Effector CD8-positive, alpha-beta T cell (primary cell): ENCODE data around the gene NT5C2.

Experiments
- DNase-seq: peaks from one replicate; lab custom pipeline; 2025; lab: John Stamatoyannopoulos, UW

Gene NT5C2

GRCh38 chr10:103060575-103060974 lies 132.5 kb downstream of the NT5C2 start:
- DNase-seq = no peak

DNA sequence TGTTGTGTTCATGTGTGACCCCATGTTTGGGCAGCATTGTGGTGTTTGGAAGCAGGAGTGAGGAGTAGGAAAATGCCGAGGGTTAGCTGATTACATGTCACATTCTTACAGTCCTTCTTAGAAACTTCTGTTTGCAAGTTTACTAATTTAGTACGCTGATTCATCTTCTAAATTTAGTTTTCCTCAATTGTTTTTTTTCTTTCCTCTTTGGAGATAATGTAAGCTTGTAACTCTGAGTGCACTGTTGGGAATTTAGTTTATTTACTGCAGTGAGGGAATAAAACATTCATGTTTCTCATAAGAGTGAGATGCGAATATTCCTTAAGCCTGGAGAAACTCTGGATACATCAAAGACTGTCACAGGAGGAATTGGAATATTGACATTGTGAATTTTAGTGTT lies 135.0 kb downstream of the NT5C2 start:
- DNase-seq = no peak

GRCh38 chr10:103055105-103055504 lies 138.0 kb downstream of the NT5C2 start:
- DNase-seq = no peak

DNA sequence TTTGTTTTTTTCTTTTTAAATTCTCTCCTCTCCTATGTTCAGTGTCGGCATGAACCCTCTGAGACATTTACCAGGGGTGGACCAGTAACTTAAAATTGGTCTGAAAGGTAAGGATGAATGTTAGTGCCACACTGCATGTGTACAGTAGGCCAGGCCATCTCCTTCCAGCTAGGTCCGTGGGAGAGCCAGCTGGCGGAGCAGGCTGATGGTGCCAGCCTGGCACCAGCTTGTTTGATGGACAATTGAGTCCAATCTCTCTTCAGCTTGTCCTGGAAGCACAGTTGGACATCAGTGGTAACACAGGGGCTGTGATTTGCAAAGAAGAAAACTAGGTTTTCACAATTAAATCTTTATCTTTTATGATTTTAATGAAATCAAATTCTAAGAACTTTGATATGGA lies 138.5 kb downstream of the NT5C2 start:
- DNase-seq = no peak

DNA sequence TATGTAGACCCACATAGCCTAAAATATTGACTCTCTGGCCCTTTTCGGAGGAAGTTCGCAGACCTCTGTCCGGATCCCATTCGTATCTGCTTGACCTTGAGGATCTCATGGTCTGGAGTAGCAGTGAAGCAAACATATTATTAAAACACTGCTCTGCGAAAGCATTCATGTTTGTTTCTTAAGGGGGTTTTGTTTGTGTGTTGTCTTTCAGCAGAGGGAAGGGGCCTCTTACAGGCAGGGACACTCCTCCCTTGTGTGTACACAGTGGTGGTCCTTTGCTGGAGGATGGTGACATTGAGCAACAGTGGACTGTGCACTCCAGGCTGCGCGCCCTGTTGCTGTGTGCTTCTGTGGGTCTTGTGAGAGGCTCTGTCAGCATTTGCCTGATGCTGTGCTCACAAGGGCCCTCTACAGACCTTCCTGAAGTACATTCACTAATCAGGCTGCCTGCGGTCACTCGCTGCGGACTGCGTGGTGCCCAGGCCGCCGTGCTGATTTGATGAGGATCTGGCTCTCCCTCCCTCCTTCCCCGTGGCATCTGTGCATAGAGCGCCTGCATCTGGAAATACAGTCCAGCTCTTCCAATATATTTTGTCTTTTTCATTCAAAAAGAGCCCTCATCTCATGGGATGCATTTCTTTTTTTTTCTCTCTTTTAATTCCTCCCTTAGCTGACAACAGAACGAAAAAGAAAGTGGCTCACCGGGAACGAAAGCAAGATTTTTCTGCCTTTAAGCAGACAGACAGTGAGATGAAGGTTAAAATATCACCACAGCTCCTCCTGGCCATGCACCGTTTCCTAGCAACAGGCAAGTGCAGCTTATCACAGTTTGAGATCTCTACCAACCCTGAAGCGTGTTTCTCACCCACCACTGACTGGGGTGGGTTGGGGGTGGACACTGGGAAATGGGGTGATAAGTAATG lies 139.2 kb downstream of the NT5C2 start:
- DNase-seq = peak; percentile 26

- no peak for DNase-seq
These were observed 143.8 kb downstream of the NT5C2 start for GRCh38 chr10:103049237-103049636.

- DNase-seq = no peak
These were observed 145.7 kb downstream of the NT5C2 start for GRCh38 chr10:103047381-103047780.

DNA sequence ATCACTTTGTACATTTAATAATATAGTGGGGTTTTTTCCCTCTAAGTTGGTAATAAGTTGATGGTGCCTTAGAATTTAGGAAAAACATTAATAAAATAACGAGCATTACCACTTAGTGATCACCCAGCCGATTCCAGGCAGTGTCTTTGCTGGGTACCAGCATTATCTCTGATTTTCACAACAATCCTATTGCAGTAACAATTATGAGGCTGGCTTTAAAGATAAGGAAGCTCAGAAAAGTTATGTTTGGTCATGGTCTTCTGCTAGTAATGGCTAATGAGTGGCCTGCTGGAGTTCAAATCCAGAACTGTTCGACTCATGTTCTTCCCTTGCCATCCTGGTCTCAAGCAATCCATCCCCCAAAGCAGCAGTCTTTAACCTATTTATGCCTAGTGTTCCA lies 147.1 kb downstream of the NT5C2 start:
- DNase-seq = no peak

DNA sequence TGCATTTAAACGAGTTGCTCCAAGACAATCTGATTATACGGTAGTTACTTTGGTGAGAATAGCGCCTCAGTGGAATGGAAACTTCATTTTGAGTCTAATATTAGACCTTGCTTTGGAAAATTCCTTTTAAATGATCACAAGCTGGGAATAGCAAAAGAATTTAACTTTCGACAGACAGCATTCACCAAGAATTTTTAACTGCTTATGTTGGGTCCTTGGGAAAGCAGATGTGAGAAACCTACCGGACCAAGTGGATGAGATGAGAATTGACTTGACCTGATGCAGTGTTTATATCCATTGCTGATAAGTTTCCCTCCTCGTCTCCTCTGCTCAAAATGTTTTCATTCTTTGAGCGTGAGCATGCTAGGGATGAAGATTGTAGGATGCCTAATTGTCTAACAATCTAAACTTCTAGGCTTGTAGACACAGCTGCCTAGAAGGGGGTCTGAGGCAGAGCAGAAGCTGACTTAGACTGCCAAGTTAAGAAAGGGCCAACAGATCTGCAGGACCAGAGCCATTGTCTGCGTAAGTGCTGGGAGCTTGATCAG lies 148.1 kb downstream of the NT5C2 start:
- DNase-seq = no peak

GRCh38 chr10:103042908-103043307 lies 150.2 kb downstream of the NT5C2 start:
- no peak for DNase-seq

DNA sequence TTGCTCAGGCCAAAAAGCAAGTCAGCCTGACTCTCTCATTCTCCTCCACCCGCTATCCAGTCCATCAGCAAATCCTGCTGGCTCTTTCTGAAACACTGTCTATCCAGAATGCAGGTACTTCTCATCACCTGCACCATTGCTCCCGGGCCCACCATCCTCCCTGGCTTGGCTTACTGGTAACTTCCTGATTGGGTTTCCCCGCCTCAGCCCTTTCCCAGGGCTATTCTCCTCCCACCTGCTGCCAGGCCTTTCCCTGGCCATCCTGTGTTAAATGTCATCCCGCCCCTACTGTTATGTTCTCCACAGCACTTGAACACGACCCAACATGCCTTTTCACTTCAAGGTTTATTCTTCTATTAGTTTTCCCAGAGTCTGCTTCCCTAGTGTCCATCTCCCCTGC lies 150.9 kb downstream of the NT5C2 start:
- DNase-seq = no peak

GRCh38 chr10:103041391-103041790 lies 151.7 kb downstream of the NT5C2 start:
- no peak for DNase-seq

DNA sequence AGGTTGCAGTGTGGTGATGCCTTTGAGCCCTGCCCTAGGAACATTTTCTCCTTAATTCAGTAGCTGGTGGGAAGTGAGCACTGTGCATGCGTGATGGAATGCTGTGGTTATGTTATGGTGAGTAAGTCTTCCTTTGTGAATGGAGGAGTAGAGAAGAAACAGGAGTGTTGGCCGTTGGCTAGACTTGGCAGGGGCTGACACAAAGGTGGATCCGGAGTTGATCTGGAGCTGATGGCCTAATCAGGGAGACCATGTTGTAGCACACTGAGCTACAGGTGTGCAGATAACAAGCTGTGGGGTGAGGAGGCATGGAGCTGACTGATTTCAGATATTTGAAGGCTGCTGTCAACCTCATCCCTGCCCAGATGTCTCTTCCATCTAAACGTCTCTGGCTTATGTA lies 152.7 kb downstream of the NT5C2 start:
- DNase-seq = no peak

DNA sequence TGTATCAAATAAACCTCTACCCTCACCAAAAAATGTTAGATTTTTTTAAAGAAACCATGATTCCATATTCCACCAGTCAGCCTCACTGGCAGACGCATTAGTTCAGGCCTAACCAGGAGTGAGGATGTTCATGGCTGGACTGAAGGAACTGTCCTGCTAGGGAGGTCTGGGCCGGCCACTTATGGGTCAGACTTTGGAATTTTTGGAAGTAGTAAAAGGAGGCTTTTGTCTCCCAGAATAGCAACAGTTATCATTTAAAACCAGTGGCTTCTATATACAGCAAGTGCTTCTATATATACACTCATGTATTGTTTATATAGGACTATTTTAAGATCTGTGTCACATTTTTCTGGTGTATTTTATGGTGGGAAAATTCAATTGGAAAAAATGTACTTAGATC lies 154.5 kb downstream of the NT5C2 start:
- no peak for DNase-seq
